Fibroblast of mammary gland (primary cell): Measurements from ENCODE around the gene RNF10.
"Not testable (repeated sequence)": the region's sequence is repeated elsewhere in the genome, so short reads cannot be mapped to it uniquely, and the experiment has no call there.

Experiments used
- DNase-seq: peaks from one replicate; pipeline ENCODE4 v3.0.0-alpha.2; 2010; ENCODE audit warnings: low read depth
- H3K4me3 ChIP-seq: 2 replicates; pipeline ENCODE4 v1.5.1; 2011; ENCODE audit warnings: low read depth, mild to moderate bottlenecking, low read length, moderate library complexity; ENCODE audit not compliant: control insufficient read depth
- CTCF ChIP-seq: conservative IDR thresholded peaks from 2 replicates; pipeline ENCODE4 v1.5.1; 2011; ENCODE audit warnings: low read depth, low read length, inconsistent platforms; ENCODE audit not compliant: control insufficient read depth, insufficient read depth

The RNF10 gene

GRCh38 chr12:120498870-120499515, 35.2 kb upstream of the RNF10 start:
- DNase-seq = no peak
- no peak overlapping the region for H3K4me3 ChIP-seq
- TF ChIP-seq CTCF = no peak

- TF ChIP-seq CTCF = no peak
- DNase-seq = peak; percentile 22
- no peak overlapping the region for H3K4me3 ChIP-seq
Observed at GRCh38 chr12:120500581-120500980, 33.6 kb upstream of the RNF10 start.

- no peak for DNase-seq
- no peak overlapping the region for H3K4me3 ChIP-seq
- TF ChIP-seq CTCF = no peak
Observed at GRCh38 chr12:120504587-120504986, 29.6 kb upstream of the RNF10 start.

- no peak for DNase-seq
- no peak overlapping the region for H3K4me3 ChIP-seq
- no peak for TF ChIP-seq CTCF
Observed at GRCh38 chr12:120508537-120508936, 25.6 kb upstream of the RNF10 start.

- TF ChIP-seq CTCF = no peak
- DNase-seq = no peak
- H3K4me3 ChIP-seq = no peak overlapping the region
Observed at GRCh38 chr12:120514002-120514401, 20.2 kb upstream of the RNF10 start.

GRCh38 chr12:120515496-120515895, 18.7 kb upstream of the RNF10 start:
- DNase-seq = no peak
- TF ChIP-seq CTCF = no peak
- no peak overlapping the region for H3K4me3 ChIP-seq

GRCh38 chr12:120519324-120519723, 14.8 kb upstream of the RNF10 start:
- DNase-seq, H3K4me3 ChIP-seq: not testable (repeated sequence)
